SK-N-SH treated with all-trans-retinoic acid at 6 μM for 48 hours (cell line): ENCODE measurements around the gene PI16.

ENCODE experiments used
- ATAC-seq: fragments of 200-7000 bp; cut with Tn5 transposase; 3 replicates; pipeline ENCODE4 v1.9.1; 2020; ENCODE audit warnings: mild to moderate bottlenecking, moderate library complexity
- ARNTL ChIP-seq: fragments of 450-650 bp; formaldehyde crosslinking; IDR thresholded peaks from 2 replicates; pipeline ENCODE4 v1.5.0; 2020; ENCODE audit warnings: low read depth, mild to moderate bottlenecking, moderate library complexity, borderline replicate concordance
- BACH2 ChIP-seq: fragments of 250-450 bp; sonication (Bioruptor Pico); IDR thresholded peaks from 2 replicates; pipeline ENCODE4 v1.9.0; 2021; ENCODE audit warnings: mild to moderate bottlenecking, borderline replicate concordance
- CREB5 ChIP-seq: fragments of 250-450 bp; sonication (Bioruptor Pico); IDR thresholded peaks from 2 replicates; pipeline ENCODE4 v1.5.1; 2020; ENCODE audit warnings: low read depth, mild to moderate bottlenecking, moderate library complexity
- CSRNP3 ChIP-seq: fragments of 250-450 bp; sonication (Bioruptor Pico); IDR thresholded peaks from 2 replicates; pipeline ENCODE4 v1.5.1; 2021; ENCODE audit warnings: mild to moderate bottlenecking, moderate library complexity
- ESRRG ChIP-seq: fragments of 250-450 bp; sonication (Bioruptor Pico); IDR thresholded peaks from 2 replicates; pipeline ENCODE4 v1.6.1; 2021; ENCODE audit warnings: mild to moderate bottlenecking
- GLIS3 ChIP-seq: fragments of 250-450 bp; sonication (Bioruptor Pico); IDR thresholded peaks from 2 replicates; pipeline ENCODE4 v1.5.0; 2020; ENCODE audit warnings: mild to moderate bottlenecking, moderate library complexity
- ISL1 ChIP-seq: fragments of 250-450 bp; sonication (Bioruptor Pico); IDR thresholded peaks from 2 replicates; pipeline ENCODE4 v2.1.2; 2022; ENCODE audit warnings: mild to moderate bottlenecking, moderate library complexity
- OSR1 ChIP-seq: fragments of 250-450 bp; sonication (Bioruptor Pico); IDR thresholded peaks from 2 replicates; pipeline ENCODE4 v1.8.0; 2022; ENCODE audit warnings: moderate library complexity, mild to moderate bottlenecking, inconsistent platforms
- POU6F1 ChIP-seq: fragments of 250-450 bp; sonication (Bioruptor Pico); IDR thresholded peaks from 2 replicates; pipeline ENCODE4 v1.8.0; 2021; ENCODE audit warnings: low read depth, mild to moderate bottlenecking, moderate library complexity, borderline replicate concordance
- RARB ChIP-seq: fragments of 250-450 bp; sonication (Bioruptor Pico); IDR thresholded peaks from 2 replicates; pipeline ENCODE4 v1.8.0; 2021; ENCODE audit warnings: mild to moderate bottlenecking, moderate library complexity
- SNAI2 ChIP-seq: fragments of 250-450 bp; sonication (Bioruptor Pico); IDR thresholded peaks from 2 replicates; pipeline ENCODE4 v1.5.0; 2020; ENCODE audit warnings: mild to moderate bottlenecking, moderate library complexity
- TCF4 ChIP-seq: fragments of 250-450 bp; sonication (Bioruptor Pico); IDR thresholded peaks from 2 replicates; pipeline ENCODE4 v1.8.0; 2021; ENCODE audit warnings: mild to moderate bottlenecking, moderate library complexity, borderline replicate concordance
- TOX ChIP-seq: fragments of 250-450 bp; sonication (Bioruptor Pico); IDR thresholded peaks from 2 replicates; pipeline ENCODE4 v1.8.0; 2021; ENCODE audit warnings: mild to moderate bottlenecking, moderate library complexity, borderline replicate concordance
- ZC3H10 ChIP-seq: fragments of 250-450 bp; sonication (Bioruptor Pico); IDR thresholded peaks from 2 replicates; pipeline ENCODE4 v1.5.1; 2021; ENCODE audit warnings: mild to moderate bottlenecking, moderate library complexity
- ZFP30 ChIP-seq: fragments of 450-650 bp; formaldehyde crosslinking; IDR thresholded peaks from 2 replicates; pipeline ENCODE4 v1.5.0; 2022; ENCODE audit warnings: mild to moderate bottlenecking, moderate library complexity
- ZNF70 ChIP-seq: fragments of 450-650 bp; formaldehyde crosslinking; IDR thresholded peaks from 2 replicates; pipeline ENCODE4 v1.5.0; 2020; ENCODE audit warnings: mild to moderate bottlenecking, moderate library complexity
- ZNF8 ChIP-seq: fragments of 450-650 bp; formaldehyde crosslinking; IDR thresholded peaks from 2 replicates; pipeline ENCODE4 v1.5.0; 2020; ENCODE audit warnings: mild to moderate bottlenecking, moderate library complexity
- TF ChIP-seq, protein P1 (sequence below): fragments of 250-450 bp; sonication (Bioruptor Pico); IDR thresholded peaks from 2 replicates; pipeline ENCODE4 v1.5.0; 2020; ENCODE audit warnings: mild to moderate bottlenecking, moderate library complexity
- TF ChIP-seq, protein P2 (sequence below): fragments of 250-450 bp; sonication (Bioruptor Pico); IDR thresholded peaks from 2 replicates; pipeline ENCODE4 v1.8.0; 2020; ENCODE audit warnings: mild to moderate bottlenecking, moderate library complexity, borderline replicate concordance

The PI16 gene

GRCh38 chr6:36917541-36918193 lies 36.9 kb upstream of the PI16 start:
- TF ChIP-seq ZFP30: no peak
- no peak for TF ChIP-seq CSRNP3 (CRISPR knock-in tag)
- ATAC-seq: no peak

DNA sequence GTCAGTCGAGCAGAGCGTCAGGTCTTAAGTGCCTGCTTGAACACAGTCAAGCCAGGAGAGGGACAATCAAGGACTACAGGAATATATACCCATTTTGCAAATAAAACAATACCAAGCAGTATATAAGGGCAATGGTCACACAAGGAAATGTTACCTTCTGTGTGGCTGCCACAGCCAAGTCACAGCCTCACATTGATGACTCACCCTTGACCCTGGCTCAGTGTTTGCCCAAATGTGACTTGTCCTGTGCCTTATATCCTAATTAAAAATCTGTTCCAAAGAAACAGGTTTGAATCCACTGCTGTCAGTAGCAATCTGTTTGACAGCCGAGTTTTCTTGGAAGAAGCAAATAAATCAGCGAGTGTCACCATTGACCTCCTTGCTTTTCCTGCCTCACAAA lies 34.5 kb upstream of the PI16 start:
- ATAC-seq: no peak
- no peak for TF ChIP-seq SNAI2 (CRISPR knock-in tag)
- TF ChIP-seq, protein P1, sequence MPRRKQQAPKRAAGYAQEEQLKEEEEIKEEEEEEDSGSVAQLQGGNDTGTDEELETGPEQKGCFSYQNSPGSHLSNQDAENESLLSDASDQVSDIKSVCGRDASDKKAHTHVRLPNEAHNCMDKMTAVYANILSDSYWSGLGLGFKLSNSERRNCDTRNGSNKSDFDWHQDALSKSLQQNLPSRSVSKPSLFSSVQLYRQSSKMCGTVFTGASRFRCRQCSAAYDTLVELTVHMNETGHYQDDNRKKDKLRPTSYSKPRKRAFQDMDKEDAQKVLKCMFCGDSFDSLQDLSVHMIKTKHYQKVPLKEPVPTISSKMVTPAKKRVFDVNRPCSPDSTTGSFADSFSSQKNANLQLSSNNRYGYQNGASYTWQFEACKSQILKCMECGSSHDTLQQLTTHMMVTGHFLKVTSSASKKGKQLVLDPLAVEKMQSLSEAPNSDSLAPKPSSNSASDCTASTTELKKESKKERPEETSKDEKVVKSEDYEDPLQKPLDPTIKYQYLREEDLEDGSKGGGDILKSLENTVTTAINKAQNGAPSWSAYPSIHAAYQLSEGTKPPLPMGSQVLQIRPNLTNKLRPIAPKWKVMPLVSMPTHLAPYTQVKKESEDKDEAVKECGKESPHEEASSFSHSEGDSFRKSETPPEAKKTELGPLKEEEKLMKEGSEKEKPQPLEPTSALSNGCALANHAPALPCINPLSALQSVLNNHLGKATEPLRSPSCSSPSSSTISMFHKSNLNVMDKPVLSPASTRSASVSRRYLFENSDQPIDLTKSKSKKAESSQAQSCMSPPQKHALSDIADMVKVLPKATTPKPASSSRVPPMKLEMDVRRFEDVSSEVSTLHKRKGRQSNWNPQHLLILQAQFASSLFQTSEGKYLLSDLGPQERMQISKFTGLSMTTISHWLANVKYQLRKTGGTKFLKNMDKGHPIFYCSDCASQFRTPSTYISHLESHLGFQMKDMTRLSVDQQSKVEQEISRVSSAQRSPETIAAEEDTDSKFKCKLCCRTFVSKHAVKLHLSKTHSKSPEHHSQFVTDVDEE (CRISPR knock-in tag): no peak
- no peak for TF ChIP-seq ESRRG (CRISPR knock-in tag)
- TF ChIP-seq POU6F1 (CRISPR knock-in tag): no peak

- ATAC-seq: no peak
- TF ChIP-seq ISL1 (CRISPR knock-in tag) (no peak), ESRRG (CRISPR knock-in tag) (no peak), BACH2 (CRISPR knock-in tag) (no peak), GLIS3 (CRISPR knock-in tag) (no peak), ZFP30 (no peak), CSRNP3 (CRISPR knock-in tag) (no peak), RARB (CRISPR knock-in tag) (no peak), TCF4 (CRISPR knock-in tag) (no peak), ZNF8 (CRISPR knock-in tag) (no peak), ARNTL (CRISPR knock-in tag) (no peak), POU6F1 (CRISPR knock-in tag) (no peak), CREB5 (CRISPR knock-in tag) (no peak), TOX (CRISPR knock-in tag) (no peak), ZNF70 (CRISPR knock-in tag) (no peak), OSR1 (CRISPR knock-in tag) (no peak), ZC3H10 (CRISPR knock-in tag) (no peak)
- TF ChIP-seq, protein P1 (CRISPR knock-in tag): no peak
- TF ChIP-seq, protein P2, sequence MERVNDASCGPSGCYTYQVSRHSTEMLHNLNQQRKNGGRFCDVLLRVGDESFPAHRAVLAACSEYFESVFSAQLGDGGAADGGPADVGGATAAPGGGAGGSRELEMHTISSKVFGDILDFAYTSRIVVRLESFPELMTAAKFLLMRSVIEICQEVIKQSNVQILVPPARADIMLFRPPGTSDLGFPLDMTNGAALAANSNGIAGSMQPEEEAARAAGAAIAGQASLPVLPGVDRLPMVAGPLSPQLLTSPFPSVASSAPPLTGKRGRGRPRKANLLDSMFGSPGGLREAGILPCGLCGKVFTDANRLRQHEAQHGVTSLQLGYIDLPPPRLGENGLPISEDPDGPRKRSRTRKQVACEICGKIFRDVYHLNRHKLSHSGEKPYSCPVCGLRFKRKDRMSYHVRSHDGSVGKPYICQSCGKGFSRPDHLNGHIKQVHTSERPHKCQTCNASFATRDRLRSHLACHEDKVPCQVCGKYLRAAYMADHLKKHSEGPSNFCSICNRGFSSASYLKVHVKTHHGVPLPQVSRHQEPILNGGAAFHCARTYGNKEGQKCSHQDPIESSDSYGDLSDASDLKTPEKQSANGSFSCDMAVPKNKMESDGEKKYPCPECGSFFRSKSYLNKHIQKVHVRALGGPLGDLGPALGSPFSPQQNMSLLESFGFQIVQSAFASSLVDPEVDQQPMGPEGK (CRISPR knock-in tag): no peak
Measured at GRCh38 chr6:36920546-36920945, 34.0 kb upstream of the PI16 start.
